Upper lobe of left lung (tissue), 4 donors: Measurements from ENCODE around the gene FSTL5.

Experiments used
- POLR2AphosphoS5 ChIP-seq, 2 donors: sonication (generic); formaldehyde crosslinking; IDR thresholded peaks; one replicate each; pipeline ENCODE4 v1.5.1; 2017; ENCODE audit warnings: antibody characterized with exemption in 2 of 2
- TF ChIP-seq, protein P1 (sequence below), 6 experiments: fragments of 450-650 bp in 4 of 6; fragments of 200-600 bp in 2 of 6; sonication (generic) in 2 of 6; IDR thresholded peaks; one replicate each; pipeline ENCODE4 v1.5.1; 2016 to 2019; ENCODE audit warnings: antibody characterized with exemption in 6 of 6

DNA sequence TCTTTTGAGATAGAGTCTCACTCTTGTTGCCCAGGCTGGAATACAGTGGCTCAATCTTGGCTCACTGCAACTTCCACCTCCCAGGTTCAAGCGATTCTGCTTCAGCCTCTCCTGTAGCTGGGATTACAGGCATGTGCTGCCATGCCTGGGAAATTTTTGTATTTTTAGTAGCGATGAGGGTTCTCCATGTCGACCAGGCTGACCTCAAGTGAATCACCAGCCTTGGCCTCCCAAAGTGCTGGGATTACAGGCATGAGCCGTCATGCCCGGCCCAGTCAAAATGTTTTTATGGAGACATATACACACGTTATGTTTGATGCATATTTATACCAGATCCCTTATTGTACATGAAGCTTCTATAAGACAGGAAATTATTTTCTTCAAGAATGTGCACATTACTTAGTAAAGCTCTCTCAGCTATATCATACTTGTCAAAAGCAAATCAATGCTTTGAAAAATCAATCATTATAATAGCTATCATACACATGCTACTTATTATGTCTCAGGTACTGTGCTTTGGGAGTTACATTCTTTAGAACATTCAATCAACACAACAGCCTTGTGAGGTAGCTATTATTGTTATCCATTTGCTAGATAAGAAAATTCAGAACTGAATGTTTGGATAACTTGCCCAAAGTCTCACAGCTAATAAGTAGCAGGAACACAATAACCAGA, 269.2 kb downstream of the FSTL5 start:
- TF ChIP-seq, protein P1, sequence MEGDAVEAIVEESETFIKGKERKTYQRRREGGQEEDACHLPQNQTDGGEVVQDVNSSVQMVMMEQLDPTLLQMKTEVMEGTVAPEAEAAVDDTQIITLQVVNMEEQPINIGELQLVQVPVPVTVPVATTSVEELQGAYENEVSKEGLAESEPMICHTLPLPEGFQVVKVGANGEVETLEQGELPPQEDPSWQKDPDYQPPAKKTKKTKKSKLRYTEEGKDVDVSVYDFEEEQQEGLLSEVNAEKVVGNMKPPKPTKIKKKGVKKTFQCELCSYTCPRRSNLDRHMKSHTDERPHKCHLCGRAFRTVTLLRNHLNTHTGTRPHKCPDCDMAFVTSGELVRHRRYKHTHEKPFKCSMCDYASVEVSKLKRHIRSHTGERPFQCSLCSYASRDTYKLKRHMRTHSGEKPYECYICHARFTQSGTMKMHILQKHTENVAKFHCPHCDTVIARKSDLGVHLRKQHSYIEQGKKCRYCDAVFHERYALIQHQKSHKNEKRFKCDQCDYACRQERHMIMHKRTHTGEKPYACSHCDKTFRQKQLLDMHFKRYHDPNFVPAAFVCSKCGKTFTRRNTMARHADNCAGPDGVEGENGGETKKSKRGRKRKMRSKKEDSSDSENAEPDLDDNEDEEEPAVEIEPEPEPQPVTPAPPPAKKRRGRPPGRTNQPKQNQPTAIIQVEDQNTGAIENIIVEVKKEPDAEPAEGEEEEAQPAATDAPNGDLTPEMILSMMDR (IDR thresholded peaks at IDR 0.05): no peak
- no peak for TF ChIP-seq POLR2AphosphoS5 (IDR thresholded peaks at IDR 0.05)
